Esophagus muscularis mucosa (tissue), 4 donors: Measurements from ENCODE around the gene BZW1. TPM values are rescaled to one million over a fixed set of nuclear protein-coding genes. Genes with fewer than 3 reads are reported as not detected.

Experiments
- DNase-seq: peaks from one replicate; pipeline ENCODE4 v3.0.0-alpha.2; 2017; ENCODE audit errors: extremely low spot score
- H3K27ac ChIP-seq, 4 donors: fragments of 200-600 bp; sonication (generic); replicated peaks in 1 of 4; 1 replicate in 3 of 4; 2 replicates in 1 of 4; pipeline ENCODE4 v1.5.1; 2016 to 2019; ENCODE audit warnings: mild to moderate bottlenecking in 1 of 4
- H3K27me3 ChIP-seq, 4 donors: fragments of 200-600 bp; sonication (generic); one replicate each; pipeline versions ENCODE4 v1.5.1 to v1.6.0; 2016 to 2019
- H3K36me3 ChIP-seq, 4 donors: fragments of 200-600 bp; sonication (generic); one replicate each; pipeline ENCODE4 v1.5.1; 2016 to 2019
- H3K4me1 ChIP-seq, 4 donors: fragments of 200-600 bp; sonication (generic); one replicate each; pipeline ENCODE4 v1.5.1; 2016 to 2019
- H3K4me3 ChIP-seq, 4 donors: fragments of 200-600 bp; sonication (generic); 1 replicate in 2 of 4; 2 replicates in 2 of 4; pipeline ENCODE4 v1.5.1; 2016 to 2019; ENCODE audit warnings: mild to moderate bottlenecking in 4 of 4, moderate library complexity in 1 of 4
- H3K9me3 ChIP-seq, 4 donors: fragments of 200-600 bp; sonication (generic); 1 replicate in 3 of 4; 2 replicates in 1 of 4; pipeline ENCODE4 v1.5.1; 2016 to 2019
- EP300 ChIP-seq: sonication (generic); formaldehyde crosslinking; IDR thresholded peaks from one replicate; pipeline ENCODE4 v1.6.1; 2017; ENCODE audit warnings: antibody characterized with exemption
- POLR2A ChIP-seq: fragments of 450-650 bp; IDR thresholded peaks from one replicate; pipeline ENCODE4 v1.6.1; 2017; ENCODE audit warnings: antibody characterized with exemption, moderate library complexity, mild to moderate bottlenecking, low read depth
- POLR2AphosphoS5 ChIP-seq, 2 donors: sonication (generic); formaldehyde crosslinking; IDR thresholded peaks; one replicate each; pipeline ENCODE4 v1.6.1; 2017; ENCODE audit warnings: antibody characterized with exemption in 2 of 2
- WGBS: methylation state at CpG from one replicate; pipeline ENCODE4 v1.1.5; 2018; 5-methylcytosine and 5-hydroxymethylcytosine counted together
- intact Hi-C: fragments of 100-400 bp; cut with DNase I; formaldehyde crosslinking; loops from one replicate; pipeline ENCODE4 v1.15.1; 2023
- total RNA-seq, 4 donors: library from RNA; depleted of rRNA; stranded (reverse); fragments of >200 nt; gene quantifications; one replicate each; pipeline versions ENCODE4 v1.1.0 to v1.2.1, GENCODE V29; 2016
- TF ChIP-seq, protein P1 (sequence below), 3 experiments: fragments of 200-600 bp in 2 of 3; fragments of 450-650 bp in 1 of 3; sonication (generic) in 2 of 3; IDR thresholded peaks; one replicate each; pipeline ENCODE4 v1.5.1; 2017 to 2019; ENCODE audit warnings: antibody characterized with exemption in 3 of 3, mild to moderate bottlenecking in 2 of 3, moderate library complexity in 1 of 3

BZW1 gene
- total RNA-seq, 4 donors from 2014 or later, result 262 to 444 (median 376) TPM

DNA sequence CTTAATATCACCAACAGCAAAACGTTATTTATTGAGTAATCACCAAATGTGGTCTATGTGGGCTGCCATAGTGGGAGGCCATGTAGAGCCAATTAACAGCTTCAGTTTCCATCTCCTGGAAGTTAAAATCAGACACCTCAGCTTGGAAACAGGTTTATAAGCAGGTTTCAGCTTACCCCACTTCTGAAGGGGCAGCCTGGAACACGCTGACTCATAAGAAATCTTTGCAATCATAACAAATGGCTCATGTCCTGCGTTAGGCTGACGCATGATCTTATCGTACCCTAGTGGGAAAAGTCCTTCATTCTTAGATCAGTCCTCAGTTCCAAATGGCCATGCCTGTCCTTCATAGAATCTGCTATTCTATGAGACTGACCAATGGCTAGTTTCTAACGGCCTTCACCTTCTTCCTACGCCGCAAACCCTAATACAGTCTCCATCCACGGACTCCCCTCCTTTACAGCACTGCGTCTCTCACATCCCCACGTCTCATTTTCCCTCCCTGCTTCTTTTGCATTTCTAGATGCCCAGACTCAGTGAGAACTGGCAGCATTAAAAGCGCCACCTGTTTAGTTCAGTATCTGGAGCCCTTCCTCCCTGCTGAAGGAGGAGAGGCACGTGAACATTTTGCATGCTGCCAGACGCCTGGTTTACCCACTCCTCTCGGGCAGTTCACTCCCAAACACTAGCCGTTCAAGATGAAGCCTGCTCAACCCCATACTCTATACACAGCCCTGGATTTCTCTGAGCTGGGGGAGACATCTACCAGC, 24.2 kb upstream of the BZW1 start:
- 85% methylated on average over 16 of the region's 16 CpGs for WGBS
- TF ChIP-seq POLR2AphosphoS5 (IDR thresholded peaks at IDR 0.05) (no peak), EP300 (no peak), POLR2A (no peak)
- TF ChIP-seq, protein P1, sequence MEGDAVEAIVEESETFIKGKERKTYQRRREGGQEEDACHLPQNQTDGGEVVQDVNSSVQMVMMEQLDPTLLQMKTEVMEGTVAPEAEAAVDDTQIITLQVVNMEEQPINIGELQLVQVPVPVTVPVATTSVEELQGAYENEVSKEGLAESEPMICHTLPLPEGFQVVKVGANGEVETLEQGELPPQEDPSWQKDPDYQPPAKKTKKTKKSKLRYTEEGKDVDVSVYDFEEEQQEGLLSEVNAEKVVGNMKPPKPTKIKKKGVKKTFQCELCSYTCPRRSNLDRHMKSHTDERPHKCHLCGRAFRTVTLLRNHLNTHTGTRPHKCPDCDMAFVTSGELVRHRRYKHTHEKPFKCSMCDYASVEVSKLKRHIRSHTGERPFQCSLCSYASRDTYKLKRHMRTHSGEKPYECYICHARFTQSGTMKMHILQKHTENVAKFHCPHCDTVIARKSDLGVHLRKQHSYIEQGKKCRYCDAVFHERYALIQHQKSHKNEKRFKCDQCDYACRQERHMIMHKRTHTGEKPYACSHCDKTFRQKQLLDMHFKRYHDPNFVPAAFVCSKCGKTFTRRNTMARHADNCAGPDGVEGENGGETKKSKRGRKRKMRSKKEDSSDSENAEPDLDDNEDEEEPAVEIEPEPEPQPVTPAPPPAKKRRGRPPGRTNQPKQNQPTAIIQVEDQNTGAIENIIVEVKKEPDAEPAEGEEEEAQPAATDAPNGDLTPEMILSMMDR (IDR thresholded peaks at IDR 0.05), result no peak
- no peak for DNase-seq
- no peaks in the 10 kb centered on the region for H3K27me3 ChIP-seq
- intact Hi-C loops, result no loop called here
- no peak overlapping the region for H3K4me3 ChIP-seq
- no peaks in the 10 kb centered on the region for H3K9me3 ChIP-seq
- H3K4me1 ChIP-seq, result peaks cover 0 to 14% (median 2%) of the 10 kb centered on the region in 4 donors
- no peak overlapping the region for H3K27ac ChIP-seq
- H3K36me3 ChIP-seq, result no peaks in the 10 kb centered on the region

DNA sequence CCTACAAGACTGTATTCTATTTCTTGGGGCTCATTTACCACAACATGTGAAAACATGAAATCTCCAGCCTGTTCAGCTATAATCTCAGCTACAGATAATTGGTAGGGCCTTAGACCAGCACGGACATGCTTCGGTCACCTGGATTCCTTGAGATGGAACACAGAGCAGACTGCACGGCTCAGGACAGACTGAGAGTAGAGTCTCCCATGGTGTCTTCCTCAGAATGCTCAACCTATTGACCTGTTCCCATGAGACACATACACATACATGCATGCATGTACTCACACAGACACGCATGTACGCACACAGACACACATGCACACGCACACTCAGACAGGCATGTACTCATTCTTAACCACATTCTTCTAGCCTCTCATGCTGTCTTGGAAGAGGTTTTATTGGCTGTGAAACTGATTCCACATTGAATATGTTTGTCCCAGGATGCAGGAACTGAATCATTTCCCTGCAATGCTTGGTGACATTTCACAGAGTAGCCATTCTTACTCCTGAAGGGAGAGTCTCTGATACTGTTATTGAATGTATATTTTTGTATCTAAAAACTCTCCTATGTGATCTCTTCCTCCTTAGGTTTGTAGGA, 23.5 kb upstream of the BZW1 start:
- 91% methylated on average over 6 of the region's 6 CpGs for WGBS
- no peak for DNase-seq
- Histone ChIP-seq H3K27ac (no peak overlapping the region), H3K4me3 (no peak overlapping the region), H3K4me1 (peaks cover 0 to 14% (median 2%) of the 10 kb centered on the region in 4 donors), H3K27me3 (no peaks in the 10 kb centered on the region), H3K9me3 (no peaks in the 10 kb centered on the region), H3K36me3 (no peaks in the 10 kb centered on the region)
- TF ChIP-seq, protein P1 (IDR thresholded peaks at IDR 0.05), result no peak
- TF ChIP-seq POLR2A (no peak), EP300 (no peak), POLR2AphosphoS5 (IDR thresholded peaks at IDR 0.05) (no peak)
- intact Hi-C loops, result no loop called here

DNA sequence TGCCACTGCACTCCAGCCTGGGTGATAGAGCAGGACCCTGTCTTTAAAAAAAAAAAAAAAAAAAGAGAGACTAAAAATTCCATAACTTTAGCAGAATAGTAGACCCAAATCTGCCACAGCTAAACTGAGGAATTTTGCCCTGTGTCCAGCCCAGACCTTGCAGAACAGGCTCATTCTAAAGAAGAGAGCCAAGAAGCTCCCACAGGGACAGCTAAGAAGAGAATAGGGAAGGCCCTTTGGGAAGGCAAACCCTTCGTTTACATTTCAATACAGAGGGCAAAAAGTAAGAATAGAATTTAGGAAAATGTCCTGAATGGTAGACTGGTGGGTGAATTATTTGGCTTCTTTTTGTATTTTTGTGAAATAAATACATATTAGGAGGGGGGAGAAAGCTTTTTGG, 21.5 kb upstream of the BZW1 start:
- H3K4me3 ChIP-seq, result no peak overlapping the region
- intact Hi-C loops, result no loop called here
- no peaks in the 10 kb centered on the region for H3K36me3 ChIP-seq
- H3K9me3 ChIP-seq, result no peaks in the 10 kb centered on the region
- no peak for DNase-seq
- no peak overlapping the region for H3K27ac ChIP-seq
- H3K27me3 ChIP-seq, result no peaks in the 10 kb centered on the region
- H3K4me1 ChIP-seq, result peaks cover 0 to 14% (median 2%) of the 10 kb centered on the region in 4 donors
- 52% methylated on average over 1 of the region's 1 CpG for WGBS
- TF ChIP-seq EP300 (no peak), POLR2A (no peak), POLR2AphosphoS5 (IDR thresholded peaks at IDR 0.05) (no peak)
- TF ChIP-seq, protein P1 (IDR thresholded peaks at IDR 0.05), result no peak

DNA sequence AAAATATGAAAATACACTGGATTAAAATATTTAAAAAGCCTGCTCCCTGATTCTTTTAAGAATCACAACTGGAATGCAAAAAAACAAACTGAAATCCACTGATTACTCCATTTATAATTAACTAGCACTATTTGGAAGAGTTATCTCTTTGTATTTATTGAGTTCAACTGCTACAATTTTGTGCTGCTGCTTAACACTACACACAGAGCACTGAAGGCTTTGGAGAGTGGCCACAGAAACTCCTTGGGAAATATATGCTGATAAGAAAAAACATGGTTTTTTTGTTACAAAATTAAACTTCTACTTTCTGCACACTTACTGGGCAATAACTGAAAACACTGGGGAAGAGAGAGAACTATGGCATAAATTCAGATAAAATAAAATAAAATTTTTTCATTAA, 19.8 kb upstream of the BZW1 start:
- no peak overlapping the region for H3K27ac ChIP-seq
- no peak overlapping the region for H3K4me3 ChIP-seq
- no peaks in the 10 kb centered on the region for H3K27me3 ChIP-seq
- intact Hi-C loops, result no loop called here
- TF ChIP-seq POLR2AphosphoS5 (IDR thresholded peaks at IDR 0.05), result no peak
- TF ChIP-seq, protein P1 (IDR thresholded peaks at IDR 0.05), result no peak
- TF ChIP-seq POLR2A, result no peak
- TF ChIP-seq EP300, result no peak
- H3K36me3 ChIP-seq, result no peaks in the 10 kb centered on the region
- DNase-seq, result no peak
- H3K9me3 ChIP-seq, result no peaks in the 10 kb centered on the region
- peaks cover 0 to 13% (median 4%) of the 10 kb centered on the region in 4 donors for H3K4me1 ChIP-seq
